Suprapubic skin (tissue), 4 donors: Measurements from ENCODE around the gene PDE6B.

Experiments
- EP300 ChIP-seq: sonication (generic); formaldehyde crosslinking; IDR thresholded peaks from one replicate; pipeline ENCODE4 v1.6.1; 2017; ENCODE audit warnings: antibody characterized with exemption
- POLR2A ChIP-seq, 2 donors: fragments of 450-650 bp; IDR thresholded peaks; one replicate each; pipeline ENCODE4 v1.6.1; 2017; ENCODE audit warnings: antibody characterized with exemption in 2 of 2, mild to moderate bottlenecking in 2 of 2, moderate library complexity in 2 of 2
- POLR2AphosphoS5 ChIP-seq, 3 donors: sonication (generic); formaldehyde crosslinking; IDR thresholded peaks; one replicate each; pipeline ENCODE4 v1.6.1; 2017; ENCODE audit warnings: antibody characterized with exemption in 3 of 3
- TF ChIP-seq, protein P1 (sequence below), 2 donors: fragments of 200-600 bp in 1 of 2; fragments of 450-650 bp in 1 of 2; sonication (generic) in 1 of 2; IDR thresholded peaks; one replicate each; pipeline ENCODE4 v1.5.1; 2016 to 2019; ENCODE audit warnings: antibody characterized with exemption in 2 of 2, mild to moderate bottlenecking in 1 of 2, moderate library complexity in 1 of 2

DNA sequence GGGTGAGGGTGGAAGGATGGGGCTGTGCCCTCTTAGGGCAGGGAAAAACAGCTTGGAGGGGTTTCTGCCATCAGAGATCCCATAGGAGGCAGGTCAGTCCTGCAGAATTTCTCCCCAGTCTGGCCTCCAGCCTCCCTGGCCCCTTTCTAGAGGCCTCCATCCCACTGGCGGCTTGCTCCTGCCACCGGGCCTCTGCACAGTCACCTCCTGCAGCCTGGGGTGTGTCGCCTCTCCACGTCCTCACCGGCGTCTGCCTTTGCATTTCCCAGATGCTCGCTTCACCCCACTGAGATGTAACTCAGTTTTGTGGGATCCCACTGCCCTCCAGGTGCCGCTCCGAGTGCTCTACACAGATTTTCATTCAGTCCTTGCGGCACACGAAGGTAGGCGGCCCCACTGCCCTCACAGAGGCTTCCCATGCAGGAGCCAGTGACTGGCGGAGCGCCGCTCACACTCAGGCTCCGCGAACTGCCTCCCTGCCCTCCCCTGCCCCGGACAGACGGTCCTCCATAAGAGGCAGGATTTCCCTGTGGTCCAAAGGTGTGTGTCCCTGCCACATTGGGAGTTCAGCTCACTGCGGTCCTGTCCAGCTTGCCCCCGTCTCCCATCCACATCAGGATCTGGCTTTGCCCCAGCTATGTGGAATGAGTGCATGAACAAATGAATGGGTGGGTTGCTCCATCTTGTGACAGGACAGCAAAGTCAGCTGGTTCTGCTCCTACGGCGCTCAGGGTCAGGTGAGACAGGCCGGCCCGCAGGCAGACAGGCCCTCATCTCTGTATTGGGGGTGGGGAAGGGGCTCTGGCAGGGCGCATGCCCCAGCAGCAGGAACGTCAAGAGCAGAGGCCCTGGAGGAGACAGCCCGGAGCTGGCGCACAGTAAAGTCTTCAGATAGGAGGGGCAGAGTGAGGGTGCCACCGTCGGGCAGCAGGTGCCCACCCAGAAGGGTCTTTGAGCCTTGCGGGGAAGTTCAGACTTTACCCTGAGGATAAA is 46.6 kb upstream of the PDE6B start:
- TF ChIP-seq, protein P1, sequence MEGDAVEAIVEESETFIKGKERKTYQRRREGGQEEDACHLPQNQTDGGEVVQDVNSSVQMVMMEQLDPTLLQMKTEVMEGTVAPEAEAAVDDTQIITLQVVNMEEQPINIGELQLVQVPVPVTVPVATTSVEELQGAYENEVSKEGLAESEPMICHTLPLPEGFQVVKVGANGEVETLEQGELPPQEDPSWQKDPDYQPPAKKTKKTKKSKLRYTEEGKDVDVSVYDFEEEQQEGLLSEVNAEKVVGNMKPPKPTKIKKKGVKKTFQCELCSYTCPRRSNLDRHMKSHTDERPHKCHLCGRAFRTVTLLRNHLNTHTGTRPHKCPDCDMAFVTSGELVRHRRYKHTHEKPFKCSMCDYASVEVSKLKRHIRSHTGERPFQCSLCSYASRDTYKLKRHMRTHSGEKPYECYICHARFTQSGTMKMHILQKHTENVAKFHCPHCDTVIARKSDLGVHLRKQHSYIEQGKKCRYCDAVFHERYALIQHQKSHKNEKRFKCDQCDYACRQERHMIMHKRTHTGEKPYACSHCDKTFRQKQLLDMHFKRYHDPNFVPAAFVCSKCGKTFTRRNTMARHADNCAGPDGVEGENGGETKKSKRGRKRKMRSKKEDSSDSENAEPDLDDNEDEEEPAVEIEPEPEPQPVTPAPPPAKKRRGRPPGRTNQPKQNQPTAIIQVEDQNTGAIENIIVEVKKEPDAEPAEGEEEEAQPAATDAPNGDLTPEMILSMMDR (IDR thresholded peaks at IDR 0.05): no peak
- TF ChIP-seq POLR2AphosphoS5 (IDR thresholded peaks at IDR 0.05) (no peak), POLR2A (IDR thresholded peaks at IDR 0.05) (no peak), EP300 (no peak)
